DMS153 treated with DMSO at 0.1 percent for 48 hours (cell line): ENCODE measurements around the gene REM2.

Experiments used
- DNase-seq: peaks from one replicate; lab custom pipeline; 2025; ENCODE audit not compliant: unreplicated experiment; lab: John Stamatoyannopoulos, UW

Gene REM2

DNA sequence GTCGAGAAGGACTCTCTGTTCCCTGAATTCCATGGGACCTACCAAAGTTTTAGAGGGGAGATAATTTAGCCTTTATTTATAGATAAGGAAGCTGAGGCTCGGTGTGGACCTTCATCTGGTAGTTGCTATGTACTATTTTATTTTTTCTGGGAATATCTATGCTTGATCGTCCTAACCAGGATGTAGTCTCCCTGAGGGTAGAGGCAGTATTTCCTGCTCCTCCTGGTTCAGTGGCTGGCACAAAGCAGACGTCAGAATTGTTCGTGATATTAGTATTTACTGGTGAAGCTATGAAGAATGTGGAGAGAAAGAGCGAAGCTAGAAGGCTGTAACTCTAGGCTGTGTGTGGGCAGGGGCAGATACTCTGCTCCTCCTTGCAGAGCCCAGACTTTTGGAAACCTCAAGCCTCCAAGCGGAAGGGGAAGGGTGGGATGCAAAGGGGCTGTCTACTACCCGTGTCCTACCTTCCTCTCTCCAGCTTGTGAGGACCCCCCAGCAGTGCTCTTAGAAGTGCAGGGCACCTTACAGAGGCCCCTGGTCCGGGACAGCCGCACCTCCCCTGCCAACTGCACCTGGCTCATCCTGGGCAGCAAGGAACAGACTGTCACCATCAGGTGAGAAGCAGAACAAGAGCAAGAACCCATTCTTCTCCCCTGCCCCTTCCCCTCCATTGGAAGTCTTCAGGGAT is 10.0 kb upstream of the REM2 start:
- DNase-seq, result no peak

- no peak for DNase-seq
Measured at GRCh38 chr14:22875003-22875747, 7.8 kb upstream of the REM2 start.

DNA sequence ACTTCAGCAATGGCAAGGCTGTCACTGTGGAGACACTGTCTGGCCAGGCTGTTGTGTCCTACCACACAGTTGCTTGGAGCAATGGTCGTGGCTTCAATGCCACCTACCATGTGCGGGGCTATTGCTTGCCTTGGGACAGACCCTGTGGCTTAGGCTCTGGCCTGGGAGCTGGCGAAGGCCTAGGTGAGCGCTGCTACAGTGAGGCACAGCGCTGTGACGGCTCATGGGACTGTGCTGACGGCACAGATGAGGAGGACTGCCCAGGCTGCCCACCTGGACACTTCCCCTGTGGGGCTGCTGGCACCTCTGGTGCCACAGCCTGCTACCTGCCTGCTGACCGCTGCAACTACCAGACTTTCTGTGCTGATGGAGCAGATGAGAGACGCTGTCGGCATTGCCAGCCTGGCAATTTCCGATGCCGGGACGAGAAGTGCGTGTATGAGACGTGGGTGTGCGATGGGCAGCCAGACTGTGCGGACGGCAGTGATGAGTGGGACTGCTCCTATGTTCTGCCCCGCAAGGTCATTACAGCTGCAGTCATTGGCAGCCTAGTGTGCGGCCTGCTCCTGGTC is 7.2 kb upstream of the REM2 start:
- DNase-seq, result no peak

DNA sequence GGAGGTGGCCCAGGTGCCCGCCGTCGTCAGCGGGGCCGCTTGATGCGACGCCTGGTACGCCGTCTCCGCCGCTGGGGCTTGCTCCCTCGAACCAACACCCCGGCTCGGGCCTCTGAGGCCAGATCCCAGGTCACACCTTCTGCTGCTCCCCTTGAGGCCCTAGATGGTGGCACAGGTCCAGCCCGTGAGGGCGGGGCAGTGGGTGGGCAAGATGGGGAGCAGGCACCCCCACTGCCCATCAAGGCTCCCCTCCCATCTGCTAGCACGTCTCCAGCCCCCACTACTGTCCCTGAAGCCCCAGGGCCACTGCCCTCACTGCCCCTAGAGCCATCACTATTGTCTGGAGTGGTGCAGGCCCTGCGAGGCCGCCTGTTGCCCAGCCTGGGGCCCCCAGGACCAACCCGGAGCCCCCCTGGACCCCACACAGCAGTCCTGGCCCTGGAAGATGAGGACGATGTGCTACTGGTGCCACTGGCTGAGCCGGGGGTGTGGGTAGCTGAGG is 6.0 kb upstream of the REM2 start:
- DNase-seq, result no peak

DNA sequence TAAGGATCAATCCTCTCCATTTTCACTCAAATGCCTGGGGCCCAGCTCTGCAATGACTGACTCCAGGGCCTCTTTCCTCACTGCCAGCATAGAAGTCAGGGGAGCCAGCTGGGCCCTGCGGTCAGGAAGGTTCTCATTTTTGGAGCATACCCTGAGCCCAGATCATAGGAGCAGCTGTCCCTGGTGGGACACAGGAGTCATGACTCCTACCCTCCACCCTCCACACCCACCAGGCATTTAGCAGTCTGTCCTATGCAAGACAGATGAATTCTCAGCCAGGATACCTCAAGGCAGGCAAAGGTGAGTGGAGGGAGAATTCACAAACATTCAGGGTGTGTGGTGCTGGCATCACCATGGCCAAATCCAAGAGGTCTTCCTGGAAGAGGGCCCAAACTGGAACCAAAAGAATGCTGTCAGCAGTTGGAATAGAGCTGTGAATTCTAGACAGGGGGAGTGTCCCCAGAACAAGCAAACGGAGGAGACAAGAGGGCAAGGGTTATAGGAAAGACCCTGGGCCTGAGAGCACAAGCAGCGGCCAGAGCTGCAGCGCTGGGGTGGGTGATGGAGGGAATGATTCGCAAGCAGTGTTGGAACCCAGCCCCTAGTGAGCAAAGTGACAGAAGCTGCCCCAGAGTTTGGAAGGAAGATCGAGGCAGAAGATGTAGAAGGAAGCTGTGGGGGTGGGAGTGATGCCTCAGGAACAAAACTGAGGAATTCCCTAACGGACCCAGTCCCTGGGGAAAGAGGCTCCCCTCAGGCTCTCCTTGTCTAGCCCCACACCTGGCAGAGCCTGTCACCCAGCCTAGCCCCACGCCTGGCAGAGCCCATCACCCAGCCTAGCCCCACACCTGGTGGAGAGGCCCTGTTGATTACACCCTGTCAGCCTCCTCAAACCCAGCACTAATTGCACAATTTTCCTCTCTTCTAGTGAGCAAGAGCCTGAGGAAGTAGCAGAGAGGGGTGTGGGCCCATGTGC is 4.5 kb upstream of the REM2 start:
- DNase-seq, result no peak

GRCh38 chr14:22882064-22882463 is 958 bp upstream of the REM2 start:
- no peak for DNase-seq

GRCh38 chr14:22882529-22883172 is 371 bp upstream of the REM2 start:
- peak; percentile 25 for DNase-seq

DNA sequence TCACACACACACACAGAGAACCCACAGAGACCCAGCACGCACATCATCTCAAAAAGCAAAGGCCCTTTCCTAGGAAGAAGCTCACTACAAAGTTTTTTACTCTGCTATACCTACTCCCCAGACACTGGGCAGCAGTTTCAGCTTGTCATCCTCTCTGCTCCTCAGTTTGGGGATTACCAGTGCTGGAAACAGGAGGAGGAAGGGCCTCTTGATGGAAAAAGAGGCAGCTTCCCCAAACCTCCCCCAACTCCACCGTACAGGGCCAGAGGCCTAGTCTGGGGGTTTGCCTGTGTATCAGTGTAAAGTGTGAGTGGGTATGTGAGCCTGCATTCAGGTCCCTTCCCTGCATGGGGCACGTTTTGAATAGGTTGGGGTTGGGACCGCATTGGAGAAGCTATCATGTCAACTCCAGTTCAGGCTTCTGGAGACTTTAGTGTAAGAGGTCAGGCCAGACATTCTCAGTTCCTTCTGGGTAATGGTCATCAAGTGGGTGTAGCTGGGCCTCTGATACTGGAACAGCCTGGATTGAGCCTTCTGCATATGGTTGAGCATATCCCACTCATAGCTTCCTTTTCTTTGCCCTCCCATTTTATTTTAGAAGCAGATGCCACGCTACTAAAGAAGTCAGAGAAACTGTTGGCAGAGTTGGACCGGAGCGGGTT is 1.2 kb downstream of the REM2 start:
- DNase-seq, result no peak

DNA sequence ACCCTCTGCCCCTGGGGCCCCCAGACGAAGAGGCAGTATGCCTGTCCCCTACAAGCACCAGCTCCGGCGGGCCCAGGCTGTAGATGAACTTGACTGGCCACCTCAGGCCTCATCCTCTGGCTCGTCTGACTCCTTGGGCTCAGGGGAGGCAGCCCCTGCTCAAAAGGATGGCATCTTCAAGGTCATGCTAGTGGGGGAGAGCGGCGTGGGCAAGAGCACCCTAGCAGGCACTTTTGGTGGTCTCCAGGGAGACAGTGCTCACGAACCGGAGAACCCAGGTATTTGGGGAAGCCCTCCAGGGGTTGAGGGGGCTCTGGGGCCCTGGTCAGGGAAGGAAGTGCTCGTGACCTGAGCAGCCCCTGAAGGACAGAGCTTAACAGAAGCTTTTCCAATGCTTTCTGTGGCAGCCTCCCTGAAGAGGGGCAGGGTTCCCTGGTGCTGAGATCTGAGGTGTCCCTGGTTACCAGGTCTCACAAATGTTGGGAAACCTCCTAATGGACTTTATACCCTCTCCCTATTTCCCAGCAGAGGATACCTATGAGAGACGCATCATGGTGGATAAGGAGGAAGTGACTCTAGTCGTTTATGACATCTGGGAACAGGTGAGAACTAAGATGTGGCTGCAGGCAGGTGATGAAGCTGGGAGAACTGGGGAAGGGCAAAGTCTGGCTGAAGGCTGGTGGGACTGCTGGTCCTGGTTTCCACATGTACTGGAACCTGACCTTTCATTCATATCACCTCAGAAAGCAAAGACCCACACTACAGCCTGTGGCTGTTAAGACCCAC is 1.9 kb downstream of the REM2 start:
- no peak for DNase-seq

DNA sequence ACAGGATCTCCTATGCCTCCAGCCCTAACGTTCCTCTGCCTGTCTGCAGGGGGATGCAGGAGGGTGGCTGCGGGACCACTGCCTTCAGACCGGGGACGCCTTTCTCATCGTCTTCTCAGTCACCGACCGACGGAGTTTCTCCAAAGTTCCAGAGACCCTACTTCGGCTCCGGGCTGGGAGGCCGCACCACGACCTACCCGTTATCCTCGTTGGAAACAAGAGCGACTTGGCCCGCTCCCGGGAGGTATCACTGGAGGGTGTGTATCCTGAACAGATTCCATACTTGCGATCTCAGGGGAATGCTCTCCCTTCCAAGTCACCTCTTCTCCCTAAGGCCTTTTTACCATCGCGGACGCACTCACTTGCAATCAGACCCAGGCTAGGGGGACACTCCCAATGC is 3.0 kb downstream of the REM2 start:
- no peak for DNase-seq

- peak; percentile 78 for DNase-seq
Measured at GRCh38 chr14:22886500-22887259, 3.7 kb downstream of the REM2 start.

DNA sequence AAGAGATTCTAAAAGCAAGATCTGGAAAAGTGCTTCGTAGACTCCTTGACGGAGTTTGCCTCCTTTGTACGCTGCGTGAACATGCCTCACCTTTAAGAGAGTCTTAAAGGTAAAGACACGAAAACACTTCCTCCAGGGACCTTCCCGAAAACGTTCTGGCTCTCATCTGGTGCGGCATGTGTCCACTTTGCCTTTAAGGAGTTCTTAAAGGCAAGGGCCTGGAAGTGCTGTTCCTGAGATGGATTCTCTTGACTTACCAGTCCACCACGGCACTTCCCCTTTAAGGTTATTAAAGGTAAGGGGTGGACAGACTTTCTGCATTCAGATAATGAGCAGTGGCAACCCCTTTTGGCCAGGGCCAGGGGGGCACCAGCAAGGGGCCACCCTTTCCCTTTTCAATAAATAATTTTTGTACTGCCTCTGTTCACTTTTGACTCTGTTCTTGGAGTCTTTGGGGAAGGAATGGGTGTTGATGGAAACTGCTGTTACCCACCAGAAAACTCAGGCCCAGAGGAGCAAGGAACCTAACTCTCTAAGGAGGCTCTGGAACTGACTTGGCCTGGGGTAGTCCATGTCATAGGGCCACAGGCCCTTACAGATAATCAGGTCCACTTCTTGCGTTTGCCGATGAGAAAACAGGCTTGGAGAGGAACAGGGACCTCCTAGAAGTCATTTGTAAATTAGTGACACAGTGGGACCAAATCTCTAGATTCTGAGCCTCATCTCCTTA is 4.4 kb downstream of the REM2 start:
- DNase-seq, result peak; percentile 76

- DNase-seq, result no peak
Measured at GRCh38 chr14:22887990-22888378, 5.0 kb downstream of the REM2 start.

GRCh38 chr14:22888662-22889061 is 5.6 kb downstream of the REM2 start:
- DNase-seq, result no peak

DNA sequence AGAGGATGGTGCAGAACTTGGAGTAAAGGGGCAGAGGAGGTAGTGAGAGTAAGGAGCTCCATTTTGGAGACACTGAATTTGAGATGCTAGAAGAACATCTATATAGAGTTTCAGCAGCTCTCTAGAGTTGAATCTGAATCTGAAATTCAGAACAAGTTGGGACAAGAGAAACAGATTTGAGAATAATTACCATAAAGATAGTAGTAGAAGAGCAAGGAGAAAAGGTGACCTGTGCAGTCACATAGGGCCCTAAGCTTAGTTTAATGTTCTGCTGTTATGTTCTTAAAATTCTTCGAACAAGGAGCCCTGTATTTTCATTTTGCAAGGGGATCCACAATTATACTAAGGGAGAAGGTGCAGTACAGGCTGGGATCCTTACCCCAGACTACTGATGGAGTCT is 7.4 kb downstream of the REM2 start:
- no peak for DNase-seq

DNA sequence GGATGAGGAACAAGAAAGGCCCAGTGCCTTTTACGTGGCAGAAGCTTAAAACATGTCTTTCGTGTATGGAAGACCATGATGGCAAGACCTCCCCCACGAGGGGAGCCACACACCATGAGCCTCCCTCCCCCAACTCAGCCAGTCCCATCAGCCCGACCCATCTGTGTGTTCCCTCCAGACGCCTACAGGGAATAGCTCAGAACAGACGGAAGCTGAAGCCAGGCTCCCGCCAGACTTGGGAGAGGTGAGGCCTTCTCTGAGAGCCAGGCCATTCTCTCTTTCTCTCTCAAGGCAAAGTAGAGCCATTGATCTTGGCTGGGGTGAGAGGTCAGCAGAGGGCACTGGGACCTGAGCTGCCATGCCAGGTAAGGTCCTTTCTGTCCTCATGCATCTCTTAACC is 9.5 kb downstream of the REM2 start:
- DNase-seq, result no peak

DNA sequence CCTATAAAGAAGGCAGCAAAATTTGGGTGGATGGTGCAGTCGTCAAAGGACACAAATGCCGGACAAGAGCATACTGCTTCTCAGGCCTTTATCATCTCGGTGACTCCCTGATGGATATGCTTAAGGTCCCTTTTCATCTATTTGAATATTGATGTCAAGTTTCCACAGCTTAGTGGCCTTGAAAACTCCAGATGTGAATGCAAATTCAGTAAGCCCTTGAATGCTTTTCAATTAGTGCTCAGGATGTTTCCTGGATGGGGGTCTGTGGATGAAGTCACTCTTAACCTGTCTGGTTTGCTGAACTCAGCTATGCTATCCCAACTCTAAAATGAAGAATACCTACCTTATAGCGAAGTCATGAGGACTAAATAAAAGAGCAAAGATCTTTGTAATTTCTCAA is 10.7 kb downstream of the REM2 start:
- DNase-seq, result no peak

- DNase-seq, result no peak
Measured at GRCh38 chr14:22895402-22895801, 12.4 kb downstream of the REM2 start.
